ENCODE data around the gene DCDC2B.

Gene DCDC2B

GRCh38 chr1:32239790-32240139, 30.9 kb downstream of the DCDC2B start:
- TF ChIP-seq CTCF (IDR thresholded peaks at IDR 0.05; ENCODE audit: insufficient read depth, low read depth, low read length, missing control alignments): no peak
- H3K4me3 ChIP-seq (ENCODE audit: low read length): no peak overlapping the region
- no peak for DNase-seq (ENCODE audit: low read depth)

- no peak for TF ChIP-seq CTCF (IDR thresholded peaks at IDR 0.05; ENCODE audit: insufficient read depth, low read depth, low read length, missing control alignments)
- DNase-seq (ENCODE audit: low read depth): peak; percentile 40
- peak overlapping the region; percentile 51 for H3K4me3 ChIP-seq (ENCODE audit: low read length)
Measured at GRCh38 chr1:32240140-32240951, 31.5 kb downstream of the DCDC2B start.

GRCh38 chr1:32241001-32241763, 32.3 kb downstream of the DCDC2B start:
- no peak for TF ChIP-seq CTCF (IDR thresholded peaks at IDR 0.05; ENCODE audit: insufficient read depth, low read depth, low read length, missing control alignments)
- H3K4me3 ChIP-seq (ENCODE audit: low read length): peak overlapping the region; percentile 51
- DNase-seq (ENCODE audit: low read depth): no peak

- no peak overlapping the region for H3K4me3 ChIP-seq (ENCODE audit: low read length)
- no peak for DNase-seq (ENCODE audit: low read depth)
Measured at GRCh38 chr1:32242341-32242851, 33.5 kb downstream of the DCDC2B start.

GRCh38 chr1:32246888-32247273, 38.0 kb downstream of the DCDC2B start, which contains the start of gene FAM167B:
FAM167B (plus strand) TSS chr1:32247222; CDS start chr1:32247422, 200 bp downstream.
- peak; percentile 23 for DNase-seq (ENCODE audit: low read depth)
- TF ChIP-seq CTCF (IDR thresholded peaks at IDR 0.05; ENCODE audit: insufficient read depth, low read depth, low read length, missing control alignments): no peak
- no peak within 1 kb of the TSS for H3K4me3 ChIP-seq (ENCODE audit: low read length)

More at GRCh38 chr1:32242341-32242851, 33.5 kb downstream of the DCDC2B start:
- TF ChIP-seq CTCF (IDR thresholded peaks at IDR 0.05; ENCODE audit: insufficient read depth, low read depth, low read length, missing control alignments): no peak

GRCh38 chr1:32247452-32247851, 38.6 kb downstream of the DCDC2B start:
- no peak for DNase-seq (ENCODE audit: low read depth)
- H3K4me3 ChIP-seq (ENCODE audit: low read length): no peak overlapping the region
- TF ChIP-seq CTCF (IDR thresholded peaks at IDR 0.05; ENCODE audit: insufficient read depth, low read depth, low read length, missing control alignments): no peak

Measured in epithelial cell of esophagus (primary cell).